Fibroblast of the conjunctiva (primary cell): ENCODE data around the gene ANXA10.
"Not testable (repeated sequence)": the region's sequence is repeated elsewhere in the genome, so short reads cannot be mapped to it uniquely, and the experiment has no call there.

ENCODE experiments used
- DNase-seq: peaks from one replicate; pipeline ENCODE4 v3.0.0-alpha.2; 2010; ENCODE audit warnings: low read depth

ANXA10 gene

DNA sequence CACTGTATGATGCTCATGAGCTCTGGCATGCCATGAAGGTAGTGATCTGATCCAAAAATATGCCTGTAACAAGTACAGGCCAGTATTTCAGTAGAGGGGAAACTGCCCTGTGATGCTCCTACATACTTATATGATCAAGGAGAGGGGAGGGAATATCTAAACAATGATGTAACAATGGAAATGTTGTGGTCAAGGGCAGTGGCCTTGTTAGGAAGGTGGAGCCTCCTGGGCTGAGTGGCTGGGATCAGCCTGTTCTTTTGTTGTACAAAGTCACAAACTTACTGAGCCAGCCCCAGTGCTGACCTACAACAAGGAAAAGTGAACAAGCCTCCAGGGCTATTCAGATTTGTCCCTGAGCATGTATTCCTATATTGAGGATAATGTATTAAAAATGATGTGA, 70.3 kb downstream of the ANXA10 start:
- DNase-seq, result no peak

DNA sequence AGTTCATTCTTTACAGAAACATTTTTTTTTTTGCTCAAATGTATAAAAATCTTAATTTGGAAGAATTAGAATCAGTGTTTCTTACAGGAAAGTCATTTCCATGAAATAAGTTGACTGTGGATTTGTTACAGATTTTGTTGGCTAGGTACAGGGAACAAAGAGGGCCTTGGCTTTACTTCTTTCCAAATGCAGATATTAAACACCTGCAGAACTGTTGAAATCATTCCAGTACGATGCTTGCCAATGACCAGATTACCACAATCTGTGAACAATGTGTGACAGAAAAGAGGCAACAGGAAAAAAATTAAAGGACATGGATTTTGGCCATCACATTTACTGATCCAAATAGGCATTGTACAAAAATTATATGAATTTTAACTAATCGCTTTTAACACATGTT, 70.8 kb downstream of the ANXA10 start:
- DNase-seq, result no peak

DNA sequence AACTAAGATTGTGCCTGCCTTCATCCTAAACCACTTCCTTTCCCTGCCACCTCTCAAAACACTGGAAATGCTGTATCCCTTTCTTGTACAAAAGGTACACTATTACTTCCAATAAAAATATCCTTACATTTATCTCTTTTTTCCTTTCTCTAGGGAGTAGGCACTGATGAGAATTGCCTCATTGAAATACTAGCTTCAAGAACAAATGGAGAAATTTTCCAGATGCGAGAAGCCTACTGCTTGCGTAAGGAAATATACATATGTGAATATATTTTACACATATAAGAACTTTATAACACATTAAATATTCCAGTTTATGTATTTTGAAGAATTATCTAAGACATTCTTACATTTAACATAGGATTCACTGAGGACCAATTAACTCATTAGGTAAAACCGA, 71.7 kb downstream of the ANXA10 start:
- DNase-seq, result no peak

DNA sequence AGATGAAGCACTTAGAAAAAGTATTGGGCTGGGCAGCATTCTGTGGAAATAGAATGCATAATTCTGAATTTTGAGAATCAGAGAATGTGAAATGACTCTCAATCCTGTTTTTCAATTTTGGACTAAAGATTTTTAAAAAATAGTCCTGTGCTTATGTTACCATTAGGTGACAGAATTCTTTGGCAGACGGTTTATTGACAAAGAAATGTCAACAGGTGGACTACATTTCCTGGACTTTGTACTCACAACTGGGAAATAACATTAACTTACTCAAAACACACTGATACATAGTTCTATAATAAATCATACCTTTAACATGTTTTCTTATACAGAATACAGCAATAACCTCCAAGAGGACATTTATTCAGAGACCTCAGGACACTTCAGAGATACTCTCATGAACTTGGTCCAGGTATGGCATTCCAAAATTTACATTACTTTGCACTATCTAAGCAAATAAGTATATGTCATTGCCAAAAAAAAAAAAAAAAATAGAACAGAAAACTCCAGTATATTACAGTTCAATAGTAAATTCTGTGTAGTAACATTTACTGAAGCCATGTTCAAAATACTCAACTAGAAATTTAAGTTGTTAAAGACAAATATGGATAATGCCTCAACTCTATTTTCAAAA, 72.7 kb downstream of the ANXA10 start:
- DNase-seq, result no peak

DNA sequence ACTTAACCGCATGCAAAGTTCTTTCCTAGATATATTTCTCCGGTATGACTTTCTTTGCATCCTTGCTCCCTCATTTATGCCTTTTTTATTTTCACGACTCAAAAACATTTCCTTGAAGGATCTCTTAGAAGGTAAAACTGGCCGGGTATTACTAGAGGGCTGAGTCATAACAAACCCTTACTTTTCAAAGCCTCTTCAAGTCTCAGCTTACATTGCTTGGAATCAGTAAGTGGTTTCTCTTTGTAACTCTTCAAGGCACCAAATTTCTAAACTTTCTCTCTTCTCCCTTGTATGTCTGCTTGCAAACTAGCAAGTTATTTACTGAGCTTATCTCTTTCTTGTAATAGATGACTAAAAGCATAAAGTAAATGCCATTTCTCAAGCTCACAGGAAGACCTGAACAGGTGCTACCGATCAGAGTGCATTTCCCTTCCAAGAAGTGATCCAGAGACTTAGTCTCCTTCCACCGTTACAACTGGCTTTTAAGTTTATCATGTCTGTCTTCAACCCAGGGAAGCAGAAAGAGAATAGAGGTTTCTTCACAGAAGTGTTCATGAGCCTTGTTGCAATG, 75.5 kb downstream of the ANXA10 start:
- no peak for DNase-seq

DNA sequence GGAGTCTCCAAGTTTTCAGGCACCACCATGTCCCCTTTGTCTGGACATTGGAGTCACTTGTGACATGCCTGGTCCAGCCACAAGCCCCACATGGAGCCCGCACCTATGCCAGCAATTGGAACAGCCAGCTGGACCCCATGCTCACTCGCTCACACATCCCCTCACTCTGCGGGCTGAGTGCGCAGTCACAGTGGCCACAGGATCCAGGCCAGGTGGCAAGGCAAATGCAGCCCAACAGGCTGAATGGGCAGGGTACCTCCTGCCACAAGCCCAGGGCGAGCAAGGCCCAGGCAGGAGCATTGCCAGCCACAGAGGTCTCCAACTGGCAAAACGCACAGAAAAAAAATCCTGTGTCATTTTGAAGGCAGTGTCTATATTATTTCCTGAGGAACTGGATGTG, 82.0 kb downstream of the ANXA10 start:
- no peak for DNase-seq

DNA sequence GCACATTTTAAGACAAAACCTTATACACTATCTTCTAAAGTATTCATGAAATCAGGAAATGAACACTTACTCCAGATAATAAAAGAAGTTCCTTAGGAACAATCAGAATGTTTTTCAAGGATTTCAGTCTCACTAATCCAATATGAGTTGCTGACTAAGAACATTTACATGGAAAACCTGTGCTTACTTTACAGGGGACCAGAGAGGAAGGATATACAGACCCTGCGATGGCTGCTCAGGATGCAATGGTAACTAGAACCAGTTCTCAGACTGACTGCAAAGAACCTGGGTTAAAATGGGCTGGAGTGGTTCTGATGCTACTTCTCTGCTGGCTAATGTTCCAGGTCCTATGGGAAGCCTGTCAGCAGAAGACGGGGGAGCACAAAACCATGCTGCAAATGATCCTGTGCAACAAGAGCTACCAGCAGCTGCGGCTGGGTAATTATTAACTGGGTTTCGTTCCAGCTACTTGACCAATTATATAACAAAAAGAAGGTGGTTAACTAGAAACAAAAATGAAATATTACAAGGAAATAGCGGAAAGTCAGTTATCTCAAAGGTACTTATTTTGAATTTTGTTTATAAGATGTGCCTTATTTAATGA, 85.3 kb downstream of the ANXA10 start:
- no peak for DNase-seq

DNA sequence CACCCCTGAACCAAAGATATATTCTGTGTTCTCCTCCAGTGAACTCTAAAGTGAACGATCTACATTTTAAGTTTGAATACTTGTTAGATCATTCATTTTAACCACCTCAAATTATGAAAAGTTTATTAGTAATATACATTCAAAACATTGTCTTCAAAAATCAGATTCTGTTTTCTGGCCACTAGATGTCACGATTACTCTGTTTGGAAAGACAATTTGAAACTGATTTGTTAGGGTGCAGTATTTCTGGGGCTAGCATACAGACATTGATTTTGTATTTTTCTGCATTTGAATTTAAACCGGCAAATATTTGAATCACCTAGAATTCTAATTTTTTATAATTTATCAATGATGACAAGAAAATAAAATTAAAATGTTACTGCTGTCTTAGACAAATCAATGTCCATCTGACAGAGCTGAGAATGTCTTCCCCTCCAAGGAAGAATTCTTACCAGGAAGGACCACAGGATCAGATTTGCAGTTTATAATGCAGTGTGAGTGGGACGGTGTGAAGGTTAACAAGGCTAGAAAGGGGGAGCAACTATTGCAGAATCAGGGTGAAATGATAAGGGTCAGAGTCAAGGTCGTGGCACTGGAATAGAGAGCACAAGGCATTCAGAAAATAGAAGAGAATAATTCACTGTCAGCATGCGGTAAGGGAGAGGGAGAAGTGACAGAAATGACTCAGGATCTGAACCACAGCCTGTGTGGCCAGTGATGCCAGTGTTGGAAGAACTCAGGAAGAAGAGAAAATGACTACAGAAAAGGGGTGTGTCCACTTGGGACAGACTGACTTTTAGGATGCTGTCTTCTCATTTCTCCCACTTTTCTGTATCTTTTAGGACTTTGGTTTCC, 91.6 kb downstream of the ANXA10 start:
- DNase-seq, result peak; percentile 21

DNA sequence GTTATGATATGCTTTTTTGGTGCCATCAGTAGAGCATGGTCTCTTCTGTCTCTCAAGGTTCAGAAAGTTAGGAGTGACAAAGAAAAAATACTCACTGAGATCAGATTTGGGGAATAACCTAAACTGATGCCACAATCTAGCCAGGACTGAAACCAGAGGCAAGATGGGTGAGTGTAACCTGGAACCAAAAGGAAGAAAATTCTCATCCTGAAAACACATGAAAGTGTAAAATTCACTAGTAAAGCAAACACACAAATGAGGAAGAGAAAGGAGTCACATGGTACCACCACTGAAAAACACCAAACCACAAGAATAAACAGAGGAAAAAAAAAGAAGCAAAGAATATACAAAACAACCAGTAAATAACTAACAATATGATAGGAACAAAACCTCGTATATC, 96.4 kb downstream of the ANXA10 start:
- DNase-seq, result no peak

DNA sequence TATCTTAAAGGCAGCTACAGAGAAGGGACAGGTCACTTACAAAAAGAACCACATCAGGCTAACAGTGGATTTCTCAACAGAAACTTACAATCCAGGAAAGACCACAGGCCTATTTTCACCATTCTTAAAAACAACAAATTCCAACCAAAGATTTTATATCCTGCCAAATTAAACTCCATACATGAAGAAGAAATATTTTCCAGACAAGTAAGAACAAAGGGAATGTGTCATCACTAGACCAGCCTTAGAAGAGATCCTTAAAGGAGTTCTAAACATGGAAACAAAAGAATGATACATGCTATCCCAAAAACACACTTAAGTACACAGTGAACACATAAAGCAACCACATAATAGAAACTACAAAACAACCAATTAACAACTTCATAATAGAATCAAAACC, 105.6 kb downstream of the ANXA10 start:
- no peak for DNase-seq

DNA sequence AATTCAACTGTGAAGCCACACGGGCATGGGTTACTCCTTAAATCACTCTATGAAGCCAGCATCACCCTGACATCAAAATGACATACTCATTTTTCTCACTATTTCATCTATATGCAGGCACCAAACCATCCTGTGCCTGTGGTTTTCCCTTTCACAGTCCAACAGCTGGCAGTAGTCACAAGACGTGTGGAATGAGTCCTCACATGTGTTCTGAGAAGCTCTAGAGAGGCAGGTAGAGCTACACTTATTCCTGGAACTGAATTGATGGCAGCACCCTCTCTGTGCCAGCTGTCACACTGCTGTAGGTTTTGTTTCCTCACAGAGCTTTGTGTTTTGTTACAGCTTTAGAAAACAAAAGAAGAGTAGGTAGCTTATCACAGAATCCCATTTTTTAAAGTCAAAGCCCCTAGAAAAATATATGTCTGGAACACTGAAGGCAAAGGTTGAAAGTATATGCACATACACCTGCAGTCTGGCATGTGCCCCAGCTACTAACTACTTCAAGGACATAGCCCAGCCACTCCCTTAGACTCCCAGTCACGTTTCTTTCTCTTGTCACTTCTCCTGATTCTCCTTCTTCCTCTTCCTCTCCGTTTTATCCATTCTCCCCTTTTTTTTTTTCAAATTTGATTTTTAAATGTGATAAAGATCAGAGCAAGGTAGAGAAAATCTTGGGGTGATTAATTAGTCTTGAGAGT, 107.1 kb downstream of the ANXA10 start:
- no peak for DNase-seq

DNA sequence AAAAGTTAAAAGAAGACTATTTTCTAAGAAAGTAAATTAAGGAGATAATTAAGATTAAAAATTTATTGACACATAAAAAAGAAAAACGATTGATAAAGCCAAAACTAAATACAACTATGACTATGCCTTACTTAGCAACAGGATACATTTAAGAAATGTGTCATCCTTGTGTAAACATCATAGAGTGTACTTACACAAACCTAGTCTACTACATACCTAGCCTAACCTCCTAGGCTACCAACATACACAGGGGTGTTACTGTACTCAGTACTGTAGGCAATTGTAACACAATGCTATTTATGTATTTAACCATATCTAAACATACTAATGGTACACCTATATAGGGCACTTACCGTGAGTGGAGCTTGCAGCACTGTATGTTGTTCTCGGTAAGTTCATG, 108.3 kb downstream of the ANXA10 start:
- DNase-seq, result no peak

DNA sequence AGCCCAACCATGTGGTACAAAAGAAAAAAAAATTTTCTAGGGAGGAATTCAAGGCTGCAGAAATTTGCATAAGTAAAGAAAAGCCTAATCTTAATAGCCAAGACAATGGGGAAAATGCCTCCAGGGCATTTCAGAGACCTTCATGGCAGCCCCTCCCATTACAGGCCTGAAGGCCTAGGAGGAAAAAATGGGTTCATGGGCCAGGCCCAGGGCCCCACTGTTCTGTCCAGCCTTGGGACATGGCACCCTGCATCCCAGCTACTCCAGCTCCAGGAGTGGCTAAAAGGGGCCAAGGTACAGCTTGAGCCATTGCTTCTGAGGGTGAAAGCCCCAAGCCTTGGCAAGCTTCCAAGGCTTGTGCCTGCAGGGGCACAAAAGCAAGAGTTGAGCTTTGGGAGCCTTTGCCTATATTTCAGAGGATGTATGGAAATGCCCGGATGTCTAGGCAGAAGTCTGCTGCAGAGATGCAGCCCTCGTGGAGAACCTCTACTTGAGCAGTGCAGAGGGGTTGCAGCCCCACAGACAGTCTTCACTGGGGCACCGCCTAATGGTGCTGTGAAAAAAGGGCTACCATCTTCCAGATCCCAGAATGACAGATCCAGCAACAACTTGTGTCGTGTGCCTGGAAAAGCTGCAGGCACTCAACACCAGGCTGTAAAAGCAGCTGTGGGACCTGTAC, 111.0 kb downstream of the ANXA10 start:
- no peak for DNase-seq

DNA sequence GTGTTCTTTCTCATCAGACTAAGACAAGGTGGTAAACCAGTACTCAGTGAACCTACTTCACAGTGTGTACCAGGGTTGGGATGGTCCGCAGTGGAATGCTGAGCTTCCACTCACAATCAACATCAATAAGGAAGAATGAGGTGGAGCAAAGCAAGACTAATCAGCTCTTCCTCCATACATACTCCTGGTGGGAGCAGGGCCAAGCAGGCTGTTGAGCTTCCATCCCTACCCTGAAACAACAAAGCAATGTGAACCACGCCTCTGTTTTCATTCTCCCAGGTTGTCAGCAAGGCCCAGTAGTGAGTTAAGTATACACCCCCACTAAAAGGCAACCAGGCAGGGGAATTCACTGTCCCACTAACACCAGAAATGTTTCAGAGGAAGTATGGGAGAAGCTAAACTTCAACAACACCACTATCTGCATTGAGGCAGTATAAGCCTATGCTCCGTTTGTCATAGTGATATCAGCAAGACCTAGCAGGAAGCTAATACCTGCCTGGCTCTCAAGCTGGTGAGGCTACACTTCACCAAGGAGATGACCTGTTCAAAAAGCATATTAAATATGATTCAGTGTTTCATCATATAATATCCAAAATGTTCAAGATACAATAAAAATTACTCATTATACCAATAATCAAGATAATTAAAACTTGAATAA, 116.7 kb downstream of the ANXA10 start:
- no peak for DNase-seq

DNA sequence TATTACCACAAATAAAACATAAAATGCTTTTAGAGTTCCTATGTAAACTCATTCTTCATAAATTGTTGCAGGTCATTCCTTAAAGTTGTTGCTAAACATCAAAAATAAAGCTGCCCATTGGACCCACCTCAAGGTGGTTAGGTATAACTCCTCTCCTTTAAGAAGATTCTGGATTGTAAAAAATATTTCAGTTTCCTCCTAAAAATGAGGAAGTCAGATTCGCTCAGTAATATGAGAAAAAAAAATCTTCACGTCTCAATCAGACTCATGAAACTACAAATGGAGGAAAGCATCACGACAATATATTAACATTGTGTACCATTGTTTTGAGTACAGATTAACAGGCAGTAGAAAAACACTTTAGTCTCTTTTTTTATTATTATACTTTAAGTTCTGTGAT, 120.3 kb downstream of the ANXA10 start:
- DNase-seq, result no peak

DNA sequence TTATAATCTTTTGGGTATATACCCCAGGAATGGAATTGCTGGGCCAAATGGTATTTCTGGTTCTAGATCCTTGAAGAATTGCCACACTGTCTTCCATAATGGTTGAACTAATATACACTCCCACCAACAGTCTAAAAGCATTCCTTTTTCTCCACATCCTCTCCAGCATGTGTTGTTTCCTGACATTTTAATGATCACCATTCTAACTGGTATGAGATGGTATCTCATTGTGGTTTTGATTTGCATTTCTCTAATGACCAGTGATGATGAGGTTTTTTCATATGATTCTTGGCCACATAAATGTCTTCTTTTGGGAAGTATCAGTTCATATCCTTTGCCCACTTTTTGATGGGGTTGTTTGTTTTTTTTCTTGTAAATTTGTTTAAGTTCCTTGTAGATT, 121.2 kb downstream of the ANXA10 start:
- DNase-seq, result not testable (repeated sequence)

DNA sequence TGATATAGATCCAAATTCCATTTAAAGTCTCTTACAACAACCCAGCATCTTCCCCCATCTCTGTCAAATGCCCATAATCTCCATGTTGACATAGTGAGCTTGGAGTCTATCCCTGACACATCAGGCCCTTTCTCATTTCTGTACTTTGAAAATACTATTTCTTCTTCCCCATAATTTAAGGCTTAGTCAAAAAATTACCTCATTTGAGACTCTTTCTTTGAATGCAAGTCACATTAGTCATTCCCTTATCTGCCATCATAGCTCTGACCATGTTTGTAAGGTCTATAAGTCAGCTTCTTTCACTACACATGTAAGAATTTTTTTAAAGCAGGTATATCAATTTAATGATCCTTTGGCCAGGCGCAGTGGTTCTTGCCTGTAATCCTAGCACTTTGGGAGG, 126.3 kb downstream of the ANXA10 start:
- DNase-seq, result no peak

DNA sequence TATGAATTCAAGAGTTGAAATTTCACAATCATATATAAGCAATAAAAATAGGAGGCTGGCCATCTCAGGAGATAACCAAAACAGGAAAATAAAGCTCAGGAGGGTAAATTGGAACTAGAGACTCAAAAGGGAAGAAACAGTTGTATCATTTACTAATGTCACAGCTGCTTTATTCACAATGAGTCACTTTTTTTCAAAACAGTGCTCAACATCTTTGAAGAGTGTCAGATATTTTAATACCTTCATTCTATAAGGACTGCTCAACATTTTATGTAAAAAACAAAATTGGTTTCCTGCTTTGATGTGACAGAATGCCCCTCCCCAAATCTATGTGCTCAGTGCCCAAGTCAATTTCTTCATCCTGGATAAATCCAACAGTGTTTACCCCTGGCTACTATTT, 128.6 kb downstream of the ANXA10 start:
- DNase-seq, result no peak

DNA sequence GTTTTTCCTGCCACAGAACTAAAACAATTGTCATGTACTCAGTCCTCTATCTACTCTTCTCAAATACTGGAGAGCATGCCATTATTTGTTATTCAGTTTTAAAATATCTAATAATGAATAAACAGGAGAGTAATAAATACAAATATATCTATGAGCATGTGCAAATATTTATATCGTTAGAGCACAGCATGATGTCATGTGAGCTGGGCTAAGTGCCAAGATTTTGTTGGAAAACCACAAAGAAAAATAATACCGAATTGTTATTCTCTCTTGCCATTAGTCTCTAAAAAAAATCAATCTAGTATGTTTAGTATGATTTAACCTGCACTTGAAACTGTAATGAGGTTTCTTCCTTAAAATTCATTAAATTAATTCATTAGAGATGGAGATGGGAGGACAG, 129.0 kb downstream of the ANXA10 start:
- DNase-seq, result peak; percentile 47
